ENCODE measurements around the gene THAP3.
A peak's percentile ranks its signal among the peaks of the same experiment; 100 is the strongest.
"Not testable (repeated sequence)": the region's sequence is repeated elsewhere in the genome, so short reads cannot be mapped to it uniquely, and the experiment has no call there.

THAP3 gene

DNA sequence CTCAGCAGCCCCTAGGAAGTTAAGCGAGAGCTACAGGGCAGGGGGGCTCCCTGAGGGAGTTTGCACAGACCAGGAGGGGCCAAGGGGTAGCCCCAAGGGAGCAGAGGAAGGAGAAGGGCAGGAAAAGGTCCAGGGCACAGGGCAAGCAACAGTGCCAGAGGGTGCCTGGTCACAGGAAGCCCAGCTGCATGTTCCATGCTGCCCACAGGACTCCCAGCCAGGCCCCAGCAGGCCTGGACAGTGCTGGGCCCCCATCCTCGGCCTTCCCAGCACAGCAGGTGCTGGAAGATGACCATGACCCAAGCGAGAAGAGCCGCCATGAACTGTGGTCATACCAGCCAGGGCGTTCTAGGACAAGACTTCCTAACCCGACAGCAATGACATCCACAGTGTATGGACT, 33.0 kb upstream of the THAP3 start:
- no peak for DNase-seq

DNA sequence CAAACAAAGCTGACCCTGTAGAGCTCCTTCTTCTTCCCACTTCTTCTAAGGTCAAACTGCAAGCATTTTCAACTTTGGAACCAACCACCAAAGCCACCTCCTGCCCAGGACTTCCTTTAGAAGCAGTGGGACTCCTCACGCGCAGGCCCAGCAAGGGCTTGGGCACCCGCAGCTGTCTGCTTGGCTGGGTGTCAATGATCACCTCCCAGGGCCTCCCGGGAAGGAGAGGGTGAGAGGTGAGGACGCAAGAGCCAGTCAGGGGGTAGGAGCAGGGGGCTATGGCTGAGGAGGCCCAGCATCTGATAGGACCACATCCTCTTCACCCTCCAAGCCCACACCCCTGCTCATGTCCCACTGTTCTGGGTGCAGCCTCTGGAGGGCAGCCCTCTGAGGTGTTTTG, 32.2 kb upstream of the THAP3 start:
- DNase-seq = no peak

DNA sequence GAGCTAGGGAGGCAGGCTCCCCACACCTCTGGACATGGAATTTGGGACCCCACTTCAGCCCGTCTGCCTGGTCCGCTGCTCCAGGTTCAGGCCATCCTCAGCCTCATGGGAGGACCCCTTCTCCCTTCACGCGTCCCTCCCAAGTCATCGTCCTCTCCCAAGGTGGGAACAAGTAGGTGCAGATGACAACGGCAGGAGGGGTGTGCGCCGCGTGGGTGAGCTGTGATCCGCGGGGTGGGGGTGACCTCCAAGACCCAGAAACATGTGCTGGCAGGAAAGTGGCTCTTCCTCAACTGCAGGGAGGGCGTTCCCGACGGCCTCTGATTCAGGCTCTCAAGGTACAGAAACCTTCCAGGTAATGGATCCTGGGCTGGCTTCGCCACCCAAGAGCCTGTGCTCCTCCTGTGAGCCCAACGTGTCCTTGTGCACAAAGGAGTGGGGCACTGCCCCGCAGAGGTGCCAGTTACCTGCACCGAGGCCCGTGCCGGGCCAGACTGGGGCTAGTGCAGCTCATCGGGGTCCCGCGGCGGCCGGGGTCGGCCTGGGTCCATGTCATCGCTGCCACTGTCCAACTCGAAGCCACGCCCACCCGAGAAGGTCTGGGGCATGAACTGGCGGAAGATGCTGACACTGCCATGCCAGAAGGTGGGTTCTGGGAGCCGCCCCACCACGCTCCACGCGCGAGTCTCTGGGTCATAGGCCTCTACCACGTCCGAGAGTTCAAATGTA, 31.6 kb upstream of the THAP3 start:
- DNase-seq = no peak

DNA sequence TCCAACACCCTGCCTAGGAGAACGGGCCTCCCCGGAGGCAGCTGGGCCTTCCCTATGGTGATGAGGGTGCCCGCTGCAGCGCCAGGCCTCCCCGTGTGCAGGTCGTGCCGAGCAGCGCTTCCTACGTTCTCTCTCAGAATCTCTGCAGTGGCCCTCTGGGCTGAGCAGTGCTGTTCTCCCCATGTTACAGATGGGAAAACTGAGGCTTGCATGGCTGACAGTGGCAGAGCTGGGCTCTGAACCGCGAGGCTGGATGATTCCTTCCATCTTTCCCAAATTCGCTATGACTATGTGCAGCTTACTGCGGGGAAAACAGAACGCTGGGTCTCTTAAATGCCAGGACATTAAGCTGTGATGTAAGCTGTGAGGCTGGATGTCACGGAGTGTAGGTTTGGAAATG, 30.9 kb upstream of the THAP3 start:
- no peak for DNase-seq

DNA sequence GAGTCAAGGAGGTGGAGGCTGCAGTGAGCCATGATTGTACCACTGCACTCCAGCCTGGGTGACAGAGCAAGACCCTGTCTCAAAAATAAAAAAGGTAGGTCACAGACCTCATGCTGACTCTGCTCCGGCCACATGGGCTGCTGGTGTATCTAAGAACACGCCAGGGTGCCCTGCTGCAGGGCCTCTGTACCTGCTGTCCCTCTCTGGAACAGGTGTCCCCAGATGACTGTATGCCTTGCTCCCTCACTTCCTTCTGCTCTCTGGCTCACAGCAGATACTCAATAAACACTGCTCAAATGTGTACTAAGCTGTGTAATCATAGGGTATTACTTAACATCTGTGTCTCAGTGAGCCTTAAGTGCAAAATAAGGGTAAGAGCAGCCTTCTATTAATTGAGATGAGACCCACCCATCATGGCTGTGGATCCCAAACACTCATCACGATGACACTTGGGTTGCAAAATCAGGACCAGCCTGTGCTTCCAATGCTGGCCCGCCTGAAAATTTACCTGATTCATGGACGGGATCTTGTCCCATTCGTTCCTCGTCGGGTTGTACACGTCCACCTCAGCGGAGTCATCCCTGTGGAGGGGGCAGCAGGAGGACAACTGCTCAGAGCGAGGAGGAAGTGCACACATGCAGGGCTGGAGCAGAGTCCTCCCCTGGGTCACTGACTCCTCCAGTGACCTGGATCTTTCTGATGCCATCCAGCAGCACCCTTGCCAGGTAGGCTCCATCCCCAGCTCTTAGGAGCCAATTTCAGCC, 29.5 kb upstream of the THAP3 start:
- no peak for DNase-seq

DNA sequence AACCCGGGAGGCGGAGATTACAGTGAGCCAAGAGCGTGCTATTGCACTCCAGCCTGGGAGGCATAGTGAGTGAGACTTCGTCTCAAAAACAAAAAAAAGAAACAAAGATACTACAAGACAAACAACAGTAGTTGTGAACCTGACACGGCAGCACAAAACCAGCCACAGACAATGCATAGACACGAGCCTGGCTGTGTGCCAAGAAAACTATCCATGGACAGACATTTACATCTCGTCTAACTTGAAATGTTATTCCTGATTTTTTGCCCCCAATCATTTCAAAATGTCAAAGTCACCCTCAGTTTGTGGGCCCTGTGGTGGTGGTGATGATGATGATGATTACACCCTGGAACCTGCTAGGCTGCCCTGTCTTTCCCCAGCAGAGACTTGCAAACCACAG, 28.3 kb upstream of the THAP3 start:
- no peak for DNase-seq

DNA sequence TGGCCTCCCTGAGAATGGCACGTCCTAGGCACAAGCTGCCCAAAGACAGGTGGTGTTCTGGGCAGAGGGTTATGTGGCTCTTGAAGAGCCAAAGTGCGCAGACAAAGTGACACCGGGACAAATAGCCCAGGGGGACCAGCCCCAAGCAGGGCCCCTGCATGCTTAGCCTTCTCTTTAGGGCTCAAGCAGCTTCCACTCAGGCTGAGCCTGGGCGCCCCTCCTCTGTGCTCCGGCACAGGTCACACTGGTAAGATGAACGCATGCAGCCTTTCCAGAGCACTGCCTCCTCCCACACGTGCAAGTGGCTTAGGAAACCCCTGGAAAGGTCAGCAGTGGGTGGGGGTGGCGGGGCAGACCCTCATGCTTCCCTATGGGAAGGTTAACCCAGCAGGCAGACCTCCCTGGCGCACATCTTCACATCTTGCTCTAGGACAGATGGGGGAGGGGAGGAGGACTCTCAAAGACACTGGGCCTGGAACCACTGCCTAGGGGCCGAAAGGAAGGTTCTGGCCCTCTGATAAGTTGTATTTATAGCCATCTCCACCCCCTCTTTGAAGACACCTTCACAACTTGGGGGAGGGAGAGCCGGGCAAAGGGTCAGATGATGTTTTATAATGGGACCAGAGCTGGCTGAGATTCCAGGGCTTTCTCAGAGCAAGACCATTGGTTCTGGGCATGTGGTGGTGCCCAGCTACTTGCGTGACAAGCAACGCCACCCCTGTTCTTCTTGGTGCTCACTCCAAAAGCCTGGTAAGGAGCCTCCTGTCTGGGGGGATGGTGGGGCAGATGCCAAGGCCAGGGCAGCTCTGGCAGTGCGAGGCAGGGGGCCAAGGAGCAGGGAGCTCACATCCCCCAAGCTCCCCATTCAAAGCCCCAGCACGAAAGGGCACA, 27.5 kb upstream of the THAP3 start:
- no peak for DNase-seq

DNA sequence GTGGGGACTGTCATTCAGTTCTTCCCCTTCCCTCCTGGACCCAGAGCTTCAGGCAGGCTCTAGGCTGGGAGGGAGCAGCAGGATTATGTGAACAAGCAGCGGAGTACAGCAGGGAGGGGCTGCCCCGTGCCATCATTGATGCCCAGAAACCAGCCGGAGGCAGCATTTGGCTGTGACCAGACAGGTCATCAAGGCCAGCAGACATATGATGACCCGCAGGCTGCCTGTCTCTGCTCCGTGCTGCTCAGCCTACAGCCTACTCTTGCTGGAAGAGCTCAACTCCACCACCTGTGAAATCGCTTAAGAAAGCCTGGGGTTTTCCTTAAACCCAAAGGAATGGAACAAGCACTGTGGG, 26.9 kb upstream of the THAP3 start:
- DNase-seq = no peak

DNA sequence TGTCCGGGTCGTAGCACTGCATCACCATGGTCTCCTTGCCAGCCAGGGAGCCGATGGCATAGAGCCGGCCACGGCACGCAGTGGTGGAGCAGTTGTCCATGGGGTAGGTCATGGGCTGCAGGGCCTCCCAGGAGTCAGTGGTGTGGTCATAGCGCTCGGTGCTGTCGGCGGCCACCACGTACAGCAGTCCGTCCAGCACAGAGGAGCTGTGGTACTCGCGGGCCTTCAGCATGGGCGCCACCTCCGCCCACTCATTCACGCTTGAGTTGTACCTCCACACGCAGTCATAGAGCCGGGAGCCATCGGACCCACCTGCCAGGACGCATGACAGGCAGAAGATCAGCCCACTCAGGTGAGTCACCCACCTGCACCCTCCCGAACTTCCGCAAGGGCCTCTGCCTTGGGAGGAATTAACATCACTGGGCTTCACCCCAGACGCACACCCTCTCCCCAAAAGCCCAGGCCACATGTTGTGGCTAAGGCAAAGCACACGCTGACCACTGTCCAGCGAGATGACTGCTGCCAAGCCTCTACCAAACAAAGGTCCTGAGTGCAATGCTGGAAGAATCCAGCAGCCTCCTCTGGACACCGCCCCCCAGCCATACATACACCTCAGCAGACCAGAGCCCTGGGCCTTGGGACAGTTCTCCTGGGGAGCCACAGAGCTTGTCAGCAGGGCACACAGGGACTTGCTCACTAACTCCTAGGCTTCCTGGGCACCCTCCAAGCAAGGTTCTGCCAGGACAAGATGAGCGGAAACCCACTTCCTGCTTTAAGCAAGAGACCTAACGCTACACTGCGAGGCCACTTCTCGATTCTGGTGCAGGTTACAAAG, 25.3 kb upstream of the THAP3 start:
- peak; percentile 68 to 73 for DNase-seq

DNA sequence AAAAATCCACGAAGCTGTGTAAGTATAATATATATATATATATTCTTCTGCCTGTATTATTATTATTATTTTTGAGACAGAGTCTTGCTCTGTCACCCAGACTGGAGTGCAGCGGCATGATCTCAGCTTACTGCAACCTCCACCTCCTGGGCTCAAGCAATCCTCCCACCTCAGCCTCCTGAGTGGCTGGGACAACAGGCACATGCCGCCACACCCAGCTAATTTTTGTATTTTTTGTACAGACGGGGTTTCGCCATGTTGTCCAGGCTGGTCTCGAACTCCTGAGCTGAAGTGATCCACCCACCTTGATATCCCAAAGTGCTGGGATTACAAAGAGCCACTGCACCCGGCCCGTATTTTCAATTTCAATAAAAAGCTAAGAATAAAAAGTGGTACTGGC, 24.7 kb upstream of the THAP3 start:
- DNase-seq = not testable (repeated sequence)

DNA sequence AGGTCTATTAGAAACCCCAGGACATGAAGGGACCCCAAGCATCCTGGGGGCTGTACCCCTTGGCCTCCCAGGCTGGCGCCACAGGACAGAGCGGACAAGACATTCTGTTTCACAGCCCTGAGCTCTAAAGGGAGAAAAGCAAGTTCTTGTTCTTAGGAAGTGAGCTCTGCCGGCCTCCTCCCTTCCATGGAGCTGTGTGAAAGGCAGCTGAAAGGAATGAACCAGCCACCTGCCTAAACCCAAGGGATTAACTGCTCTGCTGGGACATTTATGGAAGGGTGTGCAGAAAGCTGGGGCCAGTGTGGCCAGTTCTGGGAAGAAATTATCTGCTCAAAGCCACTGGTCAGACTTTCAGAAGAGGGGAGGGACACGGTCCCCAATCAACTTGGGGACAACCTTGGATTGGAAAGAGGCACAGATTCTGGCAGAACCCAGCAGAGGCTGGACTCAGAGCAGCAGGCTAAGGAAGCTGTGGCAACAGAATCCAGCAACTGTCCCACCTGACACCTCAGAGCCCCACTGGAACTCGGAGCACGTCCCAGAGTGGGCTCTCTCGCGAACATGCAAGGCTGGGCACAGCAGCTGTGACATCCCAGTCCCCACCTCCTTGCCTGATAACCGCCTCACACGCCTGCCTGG, 24.1 kb upstream of the THAP3 start:
- DNase-seq = no peak

DNA sequence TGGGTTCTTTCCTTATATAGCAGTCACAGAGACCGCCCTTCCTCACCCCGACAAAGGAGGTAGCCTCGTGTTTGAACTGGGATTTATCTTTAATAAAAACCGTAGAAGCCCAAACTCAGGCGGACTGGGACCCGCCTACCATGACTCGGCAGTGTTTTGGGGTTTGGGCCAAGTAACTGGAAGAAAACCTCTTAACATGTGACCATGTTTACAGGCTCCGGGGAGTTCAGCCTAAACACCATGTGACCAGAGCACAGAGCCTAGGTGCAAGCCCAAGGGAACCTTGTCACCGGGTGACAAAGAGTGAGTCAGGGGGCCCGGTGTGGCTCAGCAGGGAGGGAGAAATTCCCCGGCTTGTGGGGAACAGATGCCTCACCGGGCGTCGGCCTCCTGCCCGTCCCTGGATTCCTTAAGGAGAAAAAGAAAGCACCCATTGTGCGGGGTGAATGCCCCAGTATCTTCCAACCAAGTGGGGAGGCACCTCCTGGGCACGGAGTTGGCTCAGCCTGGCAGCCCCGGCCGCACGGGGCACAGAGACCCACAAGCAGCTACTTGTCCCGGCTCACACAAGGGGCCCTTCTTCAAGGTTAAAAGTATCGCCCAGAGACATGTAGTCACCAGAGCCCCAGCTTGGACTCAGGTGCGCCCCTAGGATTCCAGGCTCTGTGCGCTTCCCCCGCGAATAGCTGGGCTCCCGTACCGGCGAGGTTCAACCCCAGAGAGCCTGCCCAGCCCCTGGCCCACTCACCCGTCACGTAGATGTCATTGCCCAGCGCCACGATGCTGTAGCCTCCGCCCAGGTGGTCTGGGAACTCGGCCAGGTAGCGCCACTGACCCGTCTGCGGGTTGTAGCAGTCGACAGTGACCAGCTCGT, 23.4 kb upstream of the THAP3 start:
- peak; percentile 82 to 84 for DNase-seq

DNA sequence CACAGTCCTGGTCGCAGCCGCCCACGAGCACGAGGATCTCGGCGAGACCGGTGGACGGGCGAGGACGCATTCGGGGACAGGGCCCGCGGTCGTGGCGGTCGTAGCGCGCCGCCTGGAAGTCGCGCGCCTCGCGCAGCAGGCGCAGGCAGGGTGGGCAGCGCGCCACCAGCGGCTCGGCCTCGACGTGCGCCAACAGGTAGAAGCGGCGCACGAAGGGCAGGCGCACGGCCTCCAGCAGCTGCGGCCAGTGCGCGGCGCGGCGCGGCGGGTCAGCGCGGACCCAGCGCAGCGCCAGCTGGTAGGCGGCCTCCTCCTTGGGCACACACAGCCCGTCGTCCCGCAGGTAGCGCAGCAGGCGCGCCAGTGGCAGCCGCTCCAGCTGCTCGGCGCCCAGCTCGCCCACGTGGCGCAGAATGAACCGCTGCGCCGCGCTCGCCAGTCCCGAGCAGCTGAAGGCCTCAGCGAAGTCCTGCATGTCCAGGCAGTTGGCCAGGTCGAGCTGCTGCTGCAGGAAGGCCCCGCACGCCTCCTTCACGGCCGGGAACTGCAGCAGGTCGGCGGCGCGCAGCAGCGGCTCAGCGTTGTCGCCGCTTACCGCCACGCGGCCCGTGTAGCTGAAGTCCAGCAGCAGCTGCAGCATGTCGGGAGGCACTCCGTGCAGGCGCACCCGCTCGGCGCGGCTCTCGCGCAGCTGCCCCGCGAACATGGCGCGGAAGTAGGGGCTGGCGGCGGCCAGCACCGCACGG, 22.6 kb upstream of the THAP3 start:
- peak; percentile 25 to 29 for DNase-seq

DNA sequence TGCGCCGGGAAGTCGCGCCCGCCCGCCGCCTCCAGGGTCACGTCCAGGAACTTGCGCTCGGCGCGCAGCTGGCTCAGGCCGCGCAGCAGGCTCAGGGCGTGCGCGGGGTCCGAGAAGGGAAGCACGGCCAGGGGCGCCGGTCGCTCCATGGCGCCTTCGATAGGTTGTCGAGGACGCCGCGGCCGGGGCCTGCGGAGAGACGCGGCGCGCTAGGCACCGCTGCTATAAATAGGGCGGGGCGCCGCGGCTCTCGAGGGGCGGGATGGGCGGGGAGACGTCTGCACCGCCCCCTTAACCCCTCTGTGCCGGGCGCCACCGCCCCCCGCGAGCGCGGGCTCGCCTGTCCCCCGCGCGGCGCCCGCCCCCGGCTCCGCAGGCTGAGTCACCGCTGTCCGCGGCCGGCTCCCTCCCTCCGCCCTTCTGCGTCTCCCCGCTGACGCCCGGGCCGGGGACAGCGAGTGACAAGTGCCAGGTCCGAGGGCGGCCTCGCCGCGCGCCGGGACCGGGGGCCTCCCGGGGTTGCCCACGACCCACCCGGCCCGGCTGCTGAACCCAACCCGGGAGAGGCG, 21.9 kb upstream of the THAP3 start, which contains the start of gene KLHL21:
KLHL21 (minus strand) TSS at position 201 of the 569 bp plus-strand sequence; CDS start at position 149, 52 bp downstream.
- DNase-seq = peak; percentile 86 to 90

DNA sequence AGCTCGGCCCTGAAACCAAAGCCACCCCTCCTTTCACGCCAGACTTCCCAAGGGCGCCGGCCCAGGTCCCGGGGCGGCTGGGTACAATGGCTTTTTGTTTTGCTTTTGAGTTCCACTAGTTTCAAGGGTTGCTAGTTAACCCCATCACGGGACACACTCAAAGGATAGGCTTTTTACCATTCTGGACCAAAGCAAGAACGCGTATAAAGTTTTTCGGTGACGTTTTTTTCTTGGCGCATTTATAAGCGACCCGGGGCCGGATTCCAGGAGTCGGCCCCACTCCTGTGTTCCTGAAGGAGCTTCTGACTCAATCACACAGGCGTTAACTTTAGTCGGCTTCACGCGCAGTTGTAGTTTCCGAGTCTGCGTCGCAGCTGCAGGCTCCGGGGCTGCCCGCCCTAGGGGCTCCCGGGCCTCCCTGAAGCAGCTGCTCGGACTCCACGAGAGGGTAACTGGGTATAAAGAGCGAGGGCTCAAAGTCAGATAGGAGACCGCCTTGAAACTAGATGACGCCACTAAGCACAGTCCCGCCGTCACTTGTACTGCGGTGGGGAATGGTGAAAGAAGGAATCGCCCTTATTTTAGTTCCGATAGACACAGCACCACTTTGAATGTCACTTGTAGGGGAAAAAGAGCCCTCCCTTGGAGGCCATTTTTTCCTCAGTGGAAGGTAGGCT, 21.3 kb upstream of the THAP3 start:
- DNase-seq = peak; percentile 51 to 56

DNA sequence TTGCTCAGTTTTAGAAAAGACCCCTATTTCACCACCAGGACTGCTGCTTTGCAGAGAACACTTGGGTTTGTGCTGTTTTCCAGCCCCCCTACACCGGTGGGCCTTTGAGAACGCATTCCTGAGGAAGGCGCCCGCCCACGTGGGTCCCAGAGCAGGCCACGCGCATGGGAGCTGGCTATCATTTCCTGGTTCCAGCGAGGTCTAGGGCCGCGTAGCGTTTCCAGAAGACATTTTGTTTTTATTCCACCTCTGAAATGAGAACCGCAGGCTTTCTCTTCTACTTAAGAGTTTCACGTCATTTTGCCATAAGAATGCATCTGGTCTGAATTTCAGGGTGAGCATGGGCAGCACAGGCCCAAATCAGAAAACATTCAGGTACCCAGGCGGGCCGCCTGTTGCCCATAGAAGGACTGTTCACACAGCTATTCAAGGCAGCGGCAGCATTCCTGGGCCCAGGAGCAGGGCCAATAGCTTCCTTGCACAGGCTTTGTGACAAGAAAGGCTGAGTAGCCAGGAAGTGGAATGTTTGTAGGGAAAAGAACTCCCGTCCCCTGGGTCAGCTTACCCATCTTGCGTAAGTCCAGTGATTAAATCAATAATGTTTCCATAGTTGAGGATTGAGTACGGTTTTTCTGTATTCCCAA, 20.6 kb upstream of the THAP3 start:
- DNase-seq = no peak

DNA sequence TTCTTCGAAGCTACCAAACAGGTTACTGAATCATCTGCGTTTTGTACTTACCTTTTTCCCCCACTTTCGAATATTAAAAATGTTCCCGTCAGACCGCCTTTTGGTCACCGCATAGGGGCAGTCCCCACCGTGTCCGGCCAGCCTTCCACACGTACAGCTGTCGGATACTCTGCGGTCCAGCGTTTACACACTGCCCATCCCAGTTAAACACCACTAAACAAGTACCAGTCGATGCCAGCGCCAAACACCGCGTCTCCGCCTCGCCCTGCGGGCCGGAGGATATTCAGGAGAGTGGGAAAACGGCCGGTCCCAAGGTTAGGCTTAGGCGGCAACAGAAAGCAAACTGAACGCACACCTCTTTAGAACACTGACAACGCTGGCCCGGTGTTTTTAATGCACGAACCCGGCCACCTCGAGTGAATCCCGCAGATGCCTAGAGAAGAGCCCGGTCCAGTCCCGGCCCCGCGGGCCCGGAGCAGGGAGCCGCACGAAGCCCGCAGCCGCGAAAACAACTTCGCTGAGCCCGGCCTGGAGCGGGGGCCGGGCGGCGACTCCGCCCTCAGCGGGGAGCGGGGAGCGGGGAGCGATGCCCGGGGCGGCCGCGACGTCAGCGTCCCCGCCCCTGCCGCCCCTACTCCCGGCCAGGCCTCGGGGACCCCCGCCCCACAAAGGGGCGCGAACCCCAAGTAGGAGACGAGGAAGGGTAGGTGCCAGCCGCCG, 11.9 kb upstream of the THAP3 start:
- DNase-seq = no peak
